Subcutaneous preadipocyte (primary cell): Measurements from ENCODE around the gene OR56B4. TPM values are rescaled to one million over a fixed set of nuclear protein-coding genes. Genes with fewer than 3 reads are reported as not detected.

Source experiments
- total RNA-seq: library from RNA; depleted of rRNA; stranded (reverse); fragments of >200 nt; gene quantifications from 2 replicates; pipeline ENCODE4 v1.2.3, GENCODE V29; 2012

The OR56B4 gene, protein sequence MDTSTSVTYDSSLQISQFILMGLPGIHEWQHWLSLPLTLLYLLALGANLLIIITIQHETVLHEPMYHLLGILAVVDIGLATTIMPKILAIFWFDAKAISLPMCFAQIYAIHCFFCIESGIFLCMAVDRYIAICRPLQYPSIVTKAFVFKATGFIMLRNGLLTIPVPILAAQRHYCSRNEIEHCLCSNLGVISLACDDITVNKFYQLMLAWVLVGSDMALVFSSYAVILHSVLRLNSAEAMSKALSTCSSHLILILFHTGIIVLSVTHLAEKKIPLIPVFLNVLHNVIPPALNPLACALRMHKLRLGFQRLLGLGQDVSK
- not detected in 2 replicates for total RNA-seq

DNA sequence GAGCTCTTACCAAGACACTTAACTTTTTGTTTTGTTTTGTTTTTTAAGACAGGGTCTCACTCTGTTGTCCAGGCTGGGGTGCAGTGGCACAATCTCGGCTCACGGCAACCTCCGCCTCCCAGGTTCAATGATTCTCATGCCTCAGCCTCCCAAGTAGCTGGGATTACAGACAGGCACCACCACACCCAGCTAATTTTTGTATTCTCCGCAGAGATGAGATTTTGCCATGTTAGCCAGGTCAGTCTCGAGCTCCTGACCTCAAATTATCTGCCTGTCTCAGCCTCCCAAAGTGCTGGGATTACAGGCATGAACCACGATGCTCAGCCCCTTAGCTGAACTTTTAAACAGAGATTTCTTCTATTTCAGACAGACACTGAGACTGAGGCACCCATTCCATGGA lies at the start of gene OR56B4:
Gene OR56B4 (plus strand): TSS at position 301 of the 400 bp plus-strand sequence. CDS start 95 bp downstream, at position 396.

Other genes with a start within 250 kb of the OR56B4 start
- not detected in 2 replicates for gene OR52E8, start 250.0 kb upstream of the OR56B4 start, total RNA-seq
- gene OR52E4, start 227.1 kb upstream of the OR56B4 start, total RNA-seq: not detected in 2 replicates
- gene OR52E5, start 214.5 kb upstream of the OR56B4 start, total RNA-seq: not detected in 2 replicates
- not detected in 2 replicates for gene OR56A3, start 165.4 kb upstream of the OR56B4 start, total RNA-seq
- gene OR56A5, start 139.2 kb upstream of the OR56B4 start, total RNA-seq: not detected in 2 replicates
- gene OR52L1, start 120.7 kb upstream of the OR56B4 start, total RNA-seq: not detected in 2 replicates
- gene OR56A4, start 100.7 kb upstream of the OR56B4 start, total RNA-seq: not detected in 2 replicates
- not detected in 2 replicates for gene OR56A1, start 76.9 kb upstream of the OR56B4 start, total RNA-seq
- gene OR52B2, start 62.6 kb downstream of the OR56B4 start, total RNA-seq: under 0.01 TPM in 1 of 2 replicates, not detected in the other
- not detected in 2 replicates for gene OR52W1, start 91.5 kb downstream of the OR56B4 start, total RNA-seq
- not detected in 2 replicates for gene C11orf42, start 97.9 kb downstream of the OR56B4 start, total RNA-seq
- 13.2 and 19.2 TPM in 2 replicates for gene FHIP1B, start 127.0 kb downstream of the OR56B4 start, total RNA-seq
- 0.37 TPM in 1 of 2 replicates, not detected in the other for gene CNGA4, start 131.4 kb downstream of the OR56B4 start, total RNA-seq
- not detected in 2 replicates for gene CCKBR, start 152.2 kb downstream of the OR56B4 start, total RNA-seq
- gene CAVIN3, start 212.8 kb downstream of the OR56B4 start, total RNA-seq: 171 and 329 TPM in 2 replicates